Stimulated activated CD4-positive, alpha-beta T cell treated with anti-CD3 and anti-CD28 coated beads, TNF-alpha, amount 100 ng/mL, for 1 hour (primary cell): Measurements from ENCODE around the gene RAMP1.

Source experiments
- DNase-seq, 3 donors: peaks; one replicate each; pipeline ENCODE4 v3.0.0-alpha.2; 2020; ENCODE audit warnings: low read depth in 3 of 3, low spot score in 1 of 3

RAMP1 gene

GRCh38 chr2:237876061-237876526 lies 16.7 kb downstream of the RAMP1 start:
- no peak for DNase-seq

GRCh38 chr2:237876532-237876931 lies 17.1 kb downstream of the RAMP1 start:
- DNase-seq, result no peak

GRCh38 chr2:237876951-237877491 lies 17.6 kb downstream of the RAMP1 start:
- no peak for DNase-seq

DNA sequence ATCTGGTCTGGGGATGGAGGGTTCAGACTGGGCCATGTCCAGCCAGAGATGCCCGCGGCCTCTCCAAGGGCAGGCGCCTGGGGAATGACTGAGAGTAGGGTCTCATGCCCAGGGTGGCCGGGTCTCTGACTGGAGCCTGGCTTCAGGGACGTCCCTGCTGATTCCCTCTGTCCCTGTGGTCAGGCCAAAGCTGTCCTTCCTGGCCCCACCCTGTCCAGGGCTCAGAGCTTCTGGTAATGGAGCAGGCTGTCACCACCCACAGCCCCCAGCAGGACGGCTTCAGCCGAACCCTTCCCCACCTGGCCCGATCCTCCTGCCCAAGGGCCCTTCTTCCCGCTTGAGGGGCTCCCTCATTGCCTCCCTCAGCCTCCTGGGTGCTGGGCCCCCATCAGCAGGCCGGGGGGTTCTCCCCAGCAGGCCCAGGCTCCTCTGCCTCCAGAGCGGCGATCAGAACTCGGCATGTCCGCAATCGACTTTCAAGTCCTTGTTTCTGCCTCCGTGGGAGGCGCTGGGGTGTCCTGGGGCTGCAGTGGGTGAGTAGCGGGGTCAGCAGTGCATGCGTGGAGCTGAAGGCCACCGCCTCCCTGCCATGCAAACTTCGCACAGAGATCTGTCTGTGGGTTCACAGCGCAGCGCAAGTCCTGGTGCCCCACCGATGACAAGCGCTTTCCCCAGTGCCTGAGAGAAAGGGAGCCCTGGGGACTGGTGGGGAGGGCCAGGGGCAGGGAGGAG lies 18.3 kb downstream of the RAMP1 start:
- no peak for DNase-seq

- DNase-seq, result no peak
Measured at GRCh38 chr2:237878321-237879057, 19.1 kb downstream of the RAMP1 start.

GRCh38 chr2:237879058-237879430 lies 19.6 kb downstream of the RAMP1 start:
- no peak for DNase-seq

DNA sequence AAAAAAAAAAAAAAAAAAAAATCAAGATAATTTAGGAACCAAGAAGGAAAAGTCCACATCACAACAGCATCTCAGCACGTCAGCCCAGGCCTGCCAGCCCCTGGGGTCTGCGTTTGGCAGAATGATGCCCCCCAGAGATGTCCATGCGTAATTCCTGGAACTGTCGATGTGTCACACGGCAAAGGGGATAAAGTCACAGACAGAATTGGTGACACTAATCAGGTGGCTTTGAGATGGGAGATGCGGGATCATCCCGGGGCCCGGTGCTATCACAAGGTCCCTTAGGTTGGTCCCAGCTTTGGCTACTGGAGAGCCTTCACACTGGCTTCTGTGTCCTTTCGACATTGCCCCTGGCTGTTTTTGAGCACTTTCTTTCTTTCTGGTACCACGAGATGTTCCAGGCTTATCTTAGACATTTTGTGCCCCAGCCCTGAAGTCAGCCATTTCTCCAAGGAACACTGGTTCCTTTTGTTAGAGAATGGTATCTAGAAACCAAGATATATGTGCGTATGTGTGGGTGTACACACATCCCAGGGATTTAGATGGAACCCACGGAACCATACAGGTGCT lies 20.7 kb downstream of the RAMP1 start:
- no peak for DNase-seq

GRCh38 chr2:237882510-237883481 lies 23.4 kb downstream of the RAMP1 start:
- DNase-seq, result no peak

DNA sequence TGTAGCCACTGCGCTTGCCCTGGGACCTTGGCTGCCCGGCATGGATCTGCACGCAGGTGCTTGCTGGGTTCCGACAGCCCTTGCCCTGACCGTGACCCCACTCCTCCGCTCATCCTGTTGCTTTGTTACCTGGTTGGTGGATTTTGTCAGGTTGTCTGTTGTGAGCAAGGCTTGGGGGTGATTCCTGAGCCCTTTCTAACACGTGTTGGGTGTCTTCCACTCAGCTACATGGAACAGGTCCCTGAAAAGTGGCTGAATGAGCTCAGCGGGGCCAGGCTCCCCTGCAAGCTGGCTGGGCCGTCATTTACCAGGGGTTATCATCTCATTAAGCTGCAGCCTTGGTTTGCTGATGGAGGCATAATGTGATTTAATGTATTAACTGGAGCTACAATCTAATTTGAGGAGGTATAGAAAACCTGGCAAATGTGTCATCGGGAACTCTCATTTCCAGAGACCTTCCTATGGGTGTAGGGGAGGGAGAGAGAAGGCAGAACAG lies 24.6 kb downstream of the RAMP1 start:
- no peak for DNase-seq

DNA sequence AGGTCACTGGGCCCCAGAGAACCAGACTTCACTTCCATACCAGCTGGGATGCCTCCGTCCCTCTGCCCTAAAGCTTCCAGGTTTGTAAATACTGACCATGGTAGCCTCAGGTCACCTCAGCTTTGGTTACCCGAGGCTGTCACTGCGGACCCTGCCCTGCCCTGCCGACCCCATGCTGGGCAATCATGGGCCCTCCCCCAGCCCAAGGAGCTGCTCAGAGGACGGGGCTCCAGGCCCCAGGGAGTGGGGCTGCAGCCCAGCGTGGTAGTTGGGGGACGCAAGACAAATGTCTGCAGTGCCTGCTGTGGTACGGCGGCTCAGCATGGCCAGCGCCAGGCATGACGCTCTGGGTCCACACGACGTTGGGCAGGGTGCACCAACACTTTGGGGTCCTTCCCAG lies 25.3 kb downstream of the RAMP1 start:
- DNase-seq, result no peak

- no peak for DNase-seq
Measured at GRCh38 chr2:237885111-237885930, 25.9 kb downstream of the RAMP1 start.

DNA sequence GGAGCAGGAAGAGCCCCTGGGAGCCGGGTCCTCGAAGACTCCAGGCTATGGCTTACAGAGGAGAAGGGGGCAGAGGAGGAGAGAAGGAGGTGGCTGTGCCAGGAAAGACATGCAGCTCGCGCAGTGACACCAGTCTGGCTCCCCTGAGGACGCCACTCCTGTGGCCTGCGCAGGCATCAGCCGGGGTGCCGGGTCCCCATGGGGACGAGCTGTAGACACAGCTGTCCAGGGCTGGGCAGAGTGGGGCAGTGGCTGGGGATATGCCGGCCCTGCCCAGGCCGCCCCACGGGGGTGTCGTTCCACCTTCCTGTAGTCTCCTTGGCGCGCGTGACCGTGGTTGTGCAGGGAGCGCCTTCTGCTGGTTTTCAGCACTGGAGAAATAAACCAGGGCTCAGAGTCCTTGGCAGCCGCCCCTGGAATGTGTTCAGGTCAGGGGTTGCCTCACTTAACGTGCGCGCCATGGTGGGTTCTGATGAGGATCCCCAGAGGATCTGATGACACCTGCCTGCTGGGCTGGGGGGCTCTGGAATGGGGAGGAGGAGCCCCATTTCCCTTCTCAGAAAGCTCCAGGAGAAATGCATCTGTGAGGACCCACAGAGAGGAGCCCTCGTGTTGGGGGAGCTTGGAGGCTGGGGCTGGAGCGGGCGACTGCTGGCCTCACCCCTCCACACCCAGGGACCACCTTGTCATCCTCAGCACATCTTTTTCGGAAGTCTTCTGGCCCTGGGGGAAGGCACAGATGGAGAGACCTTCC lies 26.7 kb downstream of the RAMP1 start:
- no peak for DNase-seq

GRCh38 chr2:237886685-237887481 lies 27.5 kb downstream of the RAMP1 start:
- no peak for DNase-seq

DNA sequence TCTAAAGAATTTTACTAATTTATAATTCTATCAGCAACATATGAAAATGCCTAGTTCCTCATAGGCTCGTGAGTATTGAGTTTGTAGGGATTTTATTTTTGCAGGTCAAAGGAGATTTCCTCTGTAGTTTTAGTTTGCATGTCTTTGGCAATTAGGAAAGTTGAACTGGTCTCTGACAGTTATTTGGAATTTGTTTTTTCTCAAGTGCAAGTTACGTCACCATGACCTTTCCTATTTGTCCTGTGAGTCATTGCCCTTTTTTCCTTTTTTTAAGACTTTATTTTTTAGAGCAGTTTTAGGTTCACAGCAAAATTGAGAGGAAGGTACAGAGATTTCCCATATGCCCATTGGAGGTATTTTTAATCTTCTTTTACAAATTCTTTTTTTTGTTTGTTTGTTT lies 29.0 kb downstream of the RAMP1 start:
- DNase-seq, result no peak

- no peak for DNase-seq
Measured at GRCh38 chr2:237889016-237889415, 29.6 kb downstream of the RAMP1 start.

GRCh38 chr2:237889811-237890210 lies 30.4 kb downstream of the RAMP1 start:
- DNase-seq, result no peak

GRCh38 chr2:237892478-237892877 lies 33.1 kb downstream of the RAMP1 start:
- DNase-seq, result no peak

- no peak for DNase-seq
Measured at GRCh38 chr2:237892984-237893595, 33.7 kb downstream of the RAMP1 start.
